Neuronal stem cell (in vitro differentiated cells): ENCODE data around the gene PCMTD2.

ENCODE experiments used
- DNase-seq: peaks from one replicate; pipeline ENCODE4 v3.0.0-alpha.2; 2013; ENCODE audit warnings: low spot score
- H2AFZ ChIP-seq: one replicate; pipeline ENCODE4 v1.6.1; 2013; ENCODE audit warnings: mild to moderate bottlenecking, low read length, inconsistent platforms
- H2AK5ac ChIP-seq: 2 replicates; pipeline ENCODE4 v1.6.1; 2013; ENCODE audit warnings: low read depth, mild to moderate bottlenecking, inconsistent platforms, low read length, moderate library complexity, mixed read lengths
- H2BK120ac ChIP-seq: 2 replicates; pipeline ENCODE4 v1.6.1; 2013; ENCODE audit warnings: low read depth, mild to moderate bottlenecking, inconsistent platforms, low read length, moderate library complexity, mixed read lengths
- H2BK12ac ChIP-seq: one replicate; pipeline ENCODE4 v1.6.1; 2013; ENCODE audit warnings: low read length, inconsistent platforms
- H2BK15ac ChIP-seq: 2 replicates; pipeline ENCODE4 v1.6.1; 2013; ENCODE audit warnings: mild to moderate bottlenecking, low read length, inconsistent platforms, mixed read lengths
- H2BK5ac ChIP-seq: one replicate; pipeline ENCODE4 v1.6.1; 2013; ENCODE audit warnings: inconsistent platforms, mild to moderate bottlenecking, low read length, moderate library complexity
- H3K14ac ChIP-seq: one replicate; pipeline ENCODE4 v1.6.1; 2013; ENCODE audit warnings: low read length, inconsistent platforms
- H3K18ac ChIP-seq: 2 replicates; pipeline ENCODE4 v1.6.1; 2013; ENCODE audit warnings: low read length, inconsistent platforms
- H3K23ac ChIP-seq: 2 replicates; pipeline ENCODE4 v1.6.1; 2013; ENCODE audit warnings: low read depth, mild to moderate bottlenecking, mixed read lengths, low read length, inconsistent platforms; ENCODE audit not compliant: poor library complexity
- H3K27ac ChIP-seq: replicated peaks from 3 replicates; pipeline ENCODE4 v1.5.1; 2013; ENCODE audit warnings: low read length, inconsistent platforms
- H3K27me3 ChIP-seq, 3 experiments: 2 replicates each; pipeline ENCODE4 v1.6.1; 2013; ENCODE audit warnings: low read length in 3 of 3, mild to moderate bottlenecking in 2 of 3, inconsistent platforms in 1 of 3, low read depth in 1 of 3, mixed read lengths in 1 of 3, moderate library complexity in 1 of 3; ENCODE audit not compliant: control insufficient read depth in 3 of 3, insufficient read depth in 3 of 3
- H3K36me3 ChIP-seq, 2 donors: replicated peaks in 1 of 2; 2 replicates each; pipeline ENCODE4 v1.6.1; 2013; ENCODE audit warnings: low read length in 2 of 2; ENCODE audit not compliant: control insufficient read depth in 2 of 2, insufficient read depth in 2 of 2
- H3K4ac ChIP-seq: 2 replicates; pipeline ENCODE4 v1.6.1; 2013; ENCODE audit warnings: inconsistent platforms, mild to moderate bottlenecking, low read length, moderate library complexity
- H3K4me1 ChIP-seq, 2 donors: 1 replicate in 1 of 2; 2 replicates in 1 of 2; pipeline ENCODE4 v1.6.1; 2013; ENCODE audit warnings: low read length in 2 of 2, low read depth in 1 of 2; ENCODE audit not compliant: control insufficient read depth in 2 of 2, insufficient read depth in 1 of 2
- H3K4me2 ChIP-seq: one replicate; pipeline ENCODE4 v1.6.1; 2013; ENCODE audit warnings: mild to moderate bottlenecking, low read length, inconsistent platforms; ENCODE audit not compliant: insufficient read depth, poor library complexity, severe bottlenecking
- H3K4me3 ChIP-seq, 2 donors: 2 replicates each; pipeline ENCODE4 v1.5.1; 2013; ENCODE audit warnings: low read length in 2 of 2, mild to moderate bottlenecking in 2 of 2, inconsistent platforms in 1 of 2, moderate library complexity in 1 of 2
- H3K79me1 ChIP-seq: one replicate; pipeline ENCODE4 v1.6.1; 2013; ENCODE audit warnings: low read depth, mild to moderate bottlenecking, inconsistent platforms, low read length, moderate library complexity
- H3K9ac ChIP-seq: one replicate; pipeline ENCODE4 v1.6.1; 2013; ENCODE audit warnings: mild to moderate bottlenecking, low read depth, low read length, inconsistent platforms; ENCODE audit not compliant: poor library complexity
- H3K9me3 ChIP-seq, 2 donors: replicated peaks in 1 of 2; 2 replicates each; pipeline versions ENCODE3 to v1.6.1; 2013; ENCODE audit warnings: low read length in 2 of 2, mild to moderate bottlenecking in 2 of 2, inconsistent platforms in 1 of 2, low read depth in 1 of 2, mixed read lengths in 1 of 2, moderate library complexity in 1 of 2; ENCODE audit not compliant: control insufficient read depth in 2 of 2, insufficient read depth in 1 of 2
- H4K8ac ChIP-seq: one replicate; pipeline ENCODE4 v1.6.1; 2013; ENCODE audit warnings: low read depth, mild to moderate bottlenecking, inconsistent platforms, low read length, moderate library complexity
- H4K91ac ChIP-seq: one replicate; pipeline ENCODE4 v1.6.1; 2013; ENCODE audit warnings: low read length, low read depth, mild to moderate bottlenecking, inconsistent platforms; ENCODE audit not compliant: poor library complexity
- WGBS, 2 donors: extraction: QIAGEN DNeasy Blood & Tissue Kit; methylation state at CpG; one replicate each; pipeline ENCODE4 v1.1.7; 2013; ENCODE audit warnings: missing lambda C conversion rate in 2 of 2, mixed read lengths in 1 of 2; ENCODE audit not compliant: insufficient read length in 2 of 2, insufficient replicate concordance in 1 of 2; ENCODE audit errors: extremely low coverage in 2 of 2; 5-methylcytosine and 5-hydroxymethylcytosine counted together

The PCMTD2 gene

DNA sequence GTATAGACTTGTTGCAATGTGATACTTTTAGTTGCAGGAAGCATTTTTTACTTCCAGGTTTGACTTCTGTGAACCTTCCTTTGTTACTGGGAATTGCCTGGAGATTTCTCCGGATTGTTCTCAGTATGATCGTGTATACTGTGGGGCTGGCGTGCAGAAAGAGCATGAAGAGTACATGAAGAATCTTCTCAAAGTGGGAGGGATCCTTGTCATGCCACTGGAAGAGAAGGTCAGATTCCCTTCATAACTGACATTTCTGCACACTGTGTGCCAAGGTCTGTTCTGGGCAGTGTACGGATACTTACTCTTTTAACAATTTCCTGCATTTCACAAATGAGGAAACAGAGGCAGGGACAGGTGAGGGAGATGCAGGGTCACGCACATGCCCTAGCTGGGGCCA is 9.7 kb downstream of the PCMTD2 start:
- H3K9ac ChIP-seq, result no peak overlapping the region
- H3K4ac ChIP-seq, result no peak overlapping the region
- no peak overlapping the region for H2AFZ ChIP-seq
- no peak overlapping the region for H2BK120ac ChIP-seq
- no peak overlapping the region for H3K23ac ChIP-seq
- no peak overlapping the region for H3K18ac ChIP-seq
- no peak overlapping the region for H3K4me2 ChIP-seq
- H2BK12ac ChIP-seq, result no peak overlapping the region
- peaks cover 0 to 2% (median 0%) of the 10 kb centered on the region in 3 experiments for H3K27me3 ChIP-seq
- H3K4me1 ChIP-seq, result peaks cover 0 to 6% of the 10 kb centered on the region in 2 donors
- no peak overlapping the region for H2AK5ac ChIP-seq
- H3K36me3 ChIP-seq, result peaks cover 16 to 55% of the 10 kb centered on the region in 2 donors
- H2BK5ac ChIP-seq, result no peak overlapping the region
- H4K8ac ChIP-seq, result no peak overlapping the region
- H3K79me1 ChIP-seq, result peaks cover 12% of the 10 kb centered on the region
- H2BK15ac ChIP-seq, result no peak overlapping the region
- H3K4me3 ChIP-seq, result no peak overlapping the region
- DNase-seq, result no peak
- WGBS, 2 donors, result no CpG with 5 or more reads among the region's 5 CpGs
- peaks cover 7 to 9% of the 10 kb centered on the region in 2 donors for H3K9me3 ChIP-seq
- no peak overlapping the region for H3K14ac ChIP-seq
- no peak overlapping the region for H4K91ac ChIP-seq
- no peak overlapping the region for H3K27ac ChIP-seq

GRCh38 chr20:64266988-64267387 is 11.4 kb downstream of the PCMTD2 start:
- H2AK5ac ChIP-seq, result no peak overlapping the region
- H3K9me3 ChIP-seq, result peaks cover 9 to 12% of the 10 kb centered on the region in 2 donors
- no peak overlapping the region for H3K23ac ChIP-seq
- H3K4me2 ChIP-seq, result no peak overlapping the region
- no peak overlapping the region for H2BK15ac ChIP-seq
- no peak overlapping the region for H2BK5ac ChIP-seq
- H3K27ac ChIP-seq, result no peak overlapping the region
- peaks cover 17 to 47% of the 10 kb centered on the region in 2 donors for H3K36me3 ChIP-seq
- H2BK120ac ChIP-seq, result no peak overlapping the region
- H3K4me3 ChIP-seq, result no peak overlapping the region
- peaks cover 0 to 6% of the 10 kb centered on the region in 2 donors for H3K4me1 ChIP-seq
- H3K9ac ChIP-seq, result no peak overlapping the region
- H3K79me1 ChIP-seq, result peaks cover 14% of the 10 kb centered on the region
- WGBS, 2 donors, result no CpG with 5 or more reads among the region's 5 CpGs
- H2AFZ ChIP-seq, result no peak overlapping the region
- no peak overlapping the region for H3K18ac ChIP-seq
- H2BK12ac ChIP-seq, result no peak overlapping the region
- peaks cover 0 to 2% (median 0%) of the 10 kb centered on the region in 3 experiments for H3K27me3 ChIP-seq
- H3K14ac ChIP-seq, result no peak overlapping the region
- H4K8ac ChIP-seq, result no peak overlapping the region
- DNase-seq, result no peak
- H4K91ac ChIP-seq, result no peak overlapping the region
- no peak overlapping the region for H3K4ac ChIP-seq

- no peak overlapping the region for H3K4ac ChIP-seq
- H2BK120ac ChIP-seq, result no peak overlapping the region
- H2BK5ac ChIP-seq, result no peak overlapping the region
- no peak overlapping the region for H3K14ac ChIP-seq
- H3K4me2 ChIP-seq, result no peak overlapping the region
- no peak overlapping the region for H3K23ac ChIP-seq
- H3K4me3 ChIP-seq, result no peak overlapping the region
- H2AFZ ChIP-seq, result no peak overlapping the region
- H3K18ac ChIP-seq, result no peak overlapping the region
- DNase-seq, result no peak
- H3K4me1 ChIP-seq, result peaks cover 0 to 6% of the 10 kb centered on the region in 2 donors
- H4K91ac ChIP-seq, result no peak overlapping the region
- H3K27ac ChIP-seq, result no peak overlapping the region
- H2BK12ac ChIP-seq, result no peak overlapping the region
- no peak overlapping the region for H2BK15ac ChIP-seq
- peaks cover 9 to 12% of the 10 kb centered on the region in 2 donors for H3K9me3 ChIP-seq
- H3K27me3 ChIP-seq, result peaks cover 0 to 2% (median 0%) of the 10 kb centered on the region in 3 experiments
- H4K8ac ChIP-seq, result no peak overlapping the region
- no peak overlapping the region for H2AK5ac ChIP-seq
- H3K9ac ChIP-seq, result no peak overlapping the region
- H3K79me1 ChIP-seq, result peaks cover 9% of the 10 kb centered on the region
- no CpG with 5 or more reads among the region's 10 CpGs for WGBS, 2 donors
- peaks cover 13 to 41% of the 10 kb centered on the region in 2 donors for H3K36me3 ChIP-seq
Observed at GRCh38 chr20:64268174-64268573, 12.6 kb downstream of the PCMTD2 start.

GRCh38 chr20:64269604-64270411 is 14.3 kb downstream of the PCMTD2 start:
- peaks cover 10% of the 10 kb centered on the region for H3K79me1 ChIP-seq
- H3K23ac ChIP-seq, result peak overlapping the region; percentile 94
- H4K91ac ChIP-seq, result peak overlapping the region; percentile 94
- H2BK5ac ChIP-seq, result no peak overlapping the region
- no peak overlapping the region for H3K4me2 ChIP-seq
- H3K36me3 ChIP-seq, result peaks cover 16 to 41% of the 10 kb centered on the region in 2 donors
- H4K8ac ChIP-seq, result peak overlapping the region; percentile 0
- H3K9me3 ChIP-seq, result peaks cover 9 to 12% of the 10 kb centered on the region in 2 donors
- WGBS, 2 donors, result 100% methylated on average over 1 to 3 of the region's 53 CpGs
- H3K14ac ChIP-seq, result peak overlapping the region; percentile 86
- H3K9ac ChIP-seq, result peak overlapping the region; percentile 36
- H3K4ac ChIP-seq, result peak overlapping the region; percentile 38
- H2BK15ac ChIP-seq, result peak overlapping the region; percentile 65
- peaks cover 0 to 6% of the 10 kb centered on the region in 2 donors for H3K4me1 ChIP-seq
- peaks cover 0 to 2% (median 0%) of the 10 kb centered on the region in 3 experiments for H3K27me3 ChIP-seq
- H3K4me3 ChIP-seq, result peak overlapping the region in 1 of 2 donors; percentile 72
- H2BK12ac ChIP-seq, result peak overlapping the region; percentile 86
- H2AK5ac ChIP-seq, result peak overlapping the region; percentile 60
- no peak for DNase-seq
- H3K18ac ChIP-seq, result peak overlapping the region; percentile 82
- H2BK120ac ChIP-seq, result no peak overlapping the region
- no peak overlapping the region for H3K27ac ChIP-seq
- H2AFZ ChIP-seq, result no peak overlapping the region
